ENCODE data around the gene ZNF697. TPM values are rescaled to one million over a fixed set of nuclear protein-coding genes. Genes with fewer than 3 reads are reported as not detected.

Gene ZNF697
- total and polyA plus RNA-seq, 9 of the 15 experiments (the other 6 are each of a cell fraction or from before 2014, with no cell fraction given), result 2.1 to 13.6 (median 8.3) TPM

- TF ChIP-seq IRF1 (CRISPR knock-in tag; IDR thresholded peaks at IDR 0.05; ENCODE audit: borderline replicate concordance) (no peak; the same call in 1 of the 2 replicates), PRMT5 (CRISPR knock-in tag; IDR thresholded peaks at IDR 0.05) (no peak), BCOR (IDR thresholded peaks at IDR 0.05) (no peak), RBM39 (optimal IDR thresholded peaks at IDR 0.05; ENCODE audit: low read depth, low read length) (no peak), ILK (tag; IDR thresholded peaks at IDR 0.05; ENCODE audit: borderline replicate concordance, low read depth) (no peak), ZFPM2 (CRISPR knock-in tag; IDR thresholded peaks at IDR 0.05) (no peak), ZNF282 (CRISPR knock-in tag; IDR thresholded peaks at IDR 0.05) (no peak), RBBP5 (IDR thresholded peaks at IDR 0.05; ENCODE audit: borderline replicate concordance, insufficient read depth, low read length, poor library complexity, severe bottlenecking) (peak; percentile 45), ZNF785 (CRISPR knock-in tag; IDR thresholded peaks at IDR 0.05) (no peak)
- TF ChIP-seq, protein P1, sequence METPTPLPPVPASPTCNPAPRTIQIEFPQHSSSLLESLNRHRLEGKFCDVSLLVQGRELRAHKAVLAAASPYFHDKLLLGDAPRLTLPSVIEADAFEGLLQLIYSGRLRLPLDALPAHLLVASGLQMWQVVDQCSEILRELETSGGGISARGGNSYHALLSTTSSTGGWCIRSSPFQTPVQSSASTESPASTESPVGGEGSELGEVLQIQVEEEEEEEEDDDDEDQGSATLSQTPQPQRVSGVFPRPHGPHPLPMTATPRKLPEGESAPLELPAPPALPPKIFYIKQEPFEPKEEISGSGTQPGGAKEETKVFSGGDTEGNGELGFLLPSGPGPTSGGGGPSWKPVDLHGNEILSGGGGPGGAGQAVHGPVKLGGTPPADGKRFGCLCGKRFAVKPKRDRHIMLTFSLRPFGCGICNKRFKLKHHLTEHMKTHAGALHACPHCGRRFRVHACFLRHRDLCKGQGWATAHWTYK (CRISPR knock-in tag; IDR thresholded peaks at IDR 0.05), result no peak
- TF ChIP-seq, protein P2, sequence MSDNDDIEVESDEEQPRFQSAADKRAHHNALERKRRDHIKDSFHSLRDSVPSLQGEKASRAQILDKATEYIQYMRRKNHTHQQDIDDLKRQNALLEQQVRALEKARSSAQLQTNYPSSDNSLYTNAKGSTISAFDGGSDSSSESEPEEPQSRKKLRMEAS (CRISPR knock-in tag; IDR thresholded peaks at IDR 0.05), result no peak
- TF ChIP-seq, protein P3, sequence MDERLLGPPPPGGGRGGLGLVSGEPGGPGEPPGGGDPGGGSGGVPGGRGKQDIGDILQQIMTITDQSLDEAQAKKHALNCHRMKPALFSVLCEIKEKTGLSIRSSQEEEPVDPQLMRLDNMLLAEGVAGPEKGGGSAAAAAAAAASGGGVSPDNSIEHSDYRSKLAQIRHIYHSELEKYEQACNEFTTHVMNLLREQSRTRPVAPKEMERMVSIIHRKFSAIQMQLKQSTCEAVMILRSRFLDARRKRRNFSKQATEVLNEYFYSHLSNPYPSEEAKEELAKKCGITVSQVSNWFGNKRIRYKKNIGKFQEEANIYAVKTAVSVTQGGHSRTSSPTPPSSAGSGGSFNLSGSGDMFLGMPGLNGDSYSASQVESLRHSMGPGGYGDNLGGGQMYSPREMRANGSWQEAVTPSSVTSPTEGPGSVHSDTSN (CRISPR knock-in tag; IDR thresholded peaks at IDR 0.05; ENCODE audit: low read depth), result no peak
- TF ChIP-seq, protein P3 (tag; conservative IDR thresholded peaks at IDR 0.05; ENCODE audit: low read depth), result no peak
- TF ChIP-seq, protein P4, sequence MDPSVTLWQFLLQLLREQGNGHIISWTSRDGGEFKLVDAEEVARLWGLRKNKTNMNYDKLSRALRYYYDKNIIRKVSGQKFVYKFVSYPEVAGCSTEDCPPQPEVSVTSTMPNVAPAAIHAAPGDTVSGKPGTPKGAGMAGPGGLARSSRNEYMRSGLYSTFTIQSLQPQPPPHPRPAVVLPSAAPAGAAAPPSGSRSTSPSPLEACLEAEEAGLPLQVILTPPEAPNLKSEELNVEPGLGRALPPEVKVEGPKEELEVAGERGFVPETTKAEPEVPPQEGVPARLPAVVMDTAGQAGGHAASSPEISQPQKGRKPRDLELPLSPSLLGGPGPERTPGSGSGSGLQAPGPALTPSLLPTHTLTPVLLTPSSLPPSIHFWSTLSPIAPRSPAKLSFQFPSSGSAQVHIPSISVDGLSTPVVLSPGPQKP (CRISPR knock-in tag; IDR thresholded peaks at IDR 0.05), result no peak
Measured at GRCh38 chr1:119647734-119648619, at the start of gene ZNF697 (continued).
